A549 treated with DMSO at 1 μM for 4 hours (cell line): Measurements from ENCODE around the gene DYNLT3. TPM values are rescaled to one million over a fixed set of nuclear protein-coding genes. Genes with fewer than 3 reads are reported as not detected.

Source experiments
- total RNA-seq: library from RNA; stranded (reverse); fragments of 200-300 nt; extraction: Qiagen RNA extraction; gene quantifications from 5 replicates; pipeline ENCODE4 v1.2.3, GENCODE V29; 2022; ENCODE audit warnings: low read depth

The DYNLT3 gene, protein sequence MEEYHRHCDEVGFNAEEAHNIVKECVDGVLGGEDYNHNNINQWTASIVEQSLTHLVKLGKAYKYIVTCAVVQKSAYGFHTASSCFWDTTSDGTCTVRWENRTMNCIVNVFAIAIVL
- total RNA-seq: 14.0 to 22.2 TPM (median 17.5 TPM) in 5 replicates

DNA sequence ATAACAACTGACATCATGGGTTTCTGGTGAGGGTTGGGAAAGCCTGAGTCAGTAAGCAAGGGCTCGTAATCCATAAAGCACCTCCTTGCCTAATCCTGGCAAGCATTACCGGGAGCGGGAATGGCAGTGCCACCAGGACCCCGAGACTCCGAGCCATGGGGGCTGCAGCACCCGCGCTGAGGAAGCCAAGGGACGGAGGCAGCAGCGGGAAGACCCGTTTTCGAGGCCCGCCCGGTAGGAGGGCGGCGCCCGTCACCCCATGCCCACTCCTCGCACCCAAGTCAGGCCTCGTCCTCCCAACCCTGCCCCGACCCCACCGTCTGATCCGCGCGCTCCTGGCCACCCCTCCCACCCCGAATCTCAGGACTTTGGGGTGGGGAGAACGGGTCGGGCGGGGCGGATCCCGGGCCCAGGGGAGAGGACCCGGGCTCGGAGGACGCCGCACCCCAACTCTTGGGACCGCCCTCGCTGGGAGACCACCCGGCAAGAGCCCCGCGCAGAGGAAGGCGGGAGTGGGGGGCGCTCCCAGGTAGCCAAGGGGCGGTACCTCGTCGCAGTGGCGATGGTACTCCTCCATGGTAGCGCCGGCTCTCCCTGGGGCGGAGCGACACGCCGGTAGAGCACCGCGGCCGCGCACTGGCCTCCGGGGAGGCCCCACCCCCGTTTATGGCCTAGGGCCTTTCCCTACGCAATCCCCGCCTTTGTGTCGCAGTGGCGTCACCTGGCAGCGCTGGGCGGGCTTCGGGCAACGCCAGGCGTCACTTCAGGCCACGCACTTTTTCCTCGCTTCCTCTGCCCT is at the start of gene DYNLT3:
Gene DYNLT3 (minus strand): TSS at position 638 of the 799 bp plus-strand sequence. CDS start 61 bp downstream, at position 577.

Other genes with a start within 250 kb of the DYNLT3 start
- gene XK, start 161.8 kb downstream of the DYNLT3 start, total RNA-seq: 0.27 to 0.53 TPM (median 0.48 TPM) in 5 replicates
- 0.03 to 0.07 TPM (median 0.05 TPM) in 4 of 5 replicates, not detected in the other for gene CYBB, start 67.5 kb downstream of the DYNLT3 start, total RNA-seq
- gene SYTL5, start 159.0 kb upstream of the DYNLT3 start, total RNA-seq: 0.21 to 0.45 TPM (median 0.44 TPM) in 5 replicates